ENCODE measurements around the gene CELF5.
"Not testable (repeated sequence)": the region's sequence is repeated elsewhere in the genome, so short reads cannot be mapped to it uniquely, and the experiment has no call there.

Gene CELF5

DNA sequence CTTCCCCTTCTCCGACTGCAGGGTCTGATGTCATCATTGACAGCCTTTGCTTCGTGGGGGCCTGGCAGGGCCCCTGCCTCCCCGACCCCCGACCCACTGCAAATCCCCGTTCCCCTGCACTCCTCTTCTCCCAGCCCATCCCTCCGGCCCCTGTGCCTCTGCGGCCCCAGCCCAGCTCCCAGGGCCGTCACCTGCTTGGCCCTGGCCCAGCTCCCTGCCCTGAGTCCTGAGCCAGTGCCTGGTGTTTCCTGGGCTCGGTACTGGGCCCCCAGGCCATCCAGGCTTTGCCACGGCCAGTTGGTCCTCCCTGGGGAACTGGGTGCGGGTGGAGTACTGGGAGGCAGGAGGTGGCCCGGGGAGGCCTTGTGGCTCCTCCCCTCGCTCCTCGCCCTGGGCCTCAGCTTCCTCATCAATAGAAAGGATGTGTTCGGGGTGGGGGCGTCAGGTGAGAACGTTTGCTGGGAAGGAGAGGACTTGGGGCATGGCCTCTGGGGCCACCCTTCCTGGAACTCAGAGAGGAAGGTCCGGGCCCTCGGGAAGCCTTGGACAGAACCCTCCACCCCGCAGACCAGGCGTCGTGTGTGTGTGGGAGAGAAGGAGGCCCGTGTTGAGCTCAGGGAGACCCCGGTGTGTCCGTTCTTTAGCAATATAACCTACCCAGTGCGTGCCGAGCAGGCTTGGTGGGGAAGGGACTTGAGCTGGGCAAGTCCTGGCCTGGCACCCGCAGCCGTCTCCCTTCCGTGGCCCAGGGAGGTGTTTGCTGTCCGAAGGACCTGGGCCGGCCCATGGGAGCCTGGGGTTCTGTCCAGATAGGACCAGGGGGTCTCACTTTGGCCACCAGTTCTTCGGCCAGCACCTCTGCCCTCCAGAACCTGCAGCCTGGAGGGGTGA, 15.9 kb upstream of the CELF5 start:
- DNase-seq: no peak

DNA sequence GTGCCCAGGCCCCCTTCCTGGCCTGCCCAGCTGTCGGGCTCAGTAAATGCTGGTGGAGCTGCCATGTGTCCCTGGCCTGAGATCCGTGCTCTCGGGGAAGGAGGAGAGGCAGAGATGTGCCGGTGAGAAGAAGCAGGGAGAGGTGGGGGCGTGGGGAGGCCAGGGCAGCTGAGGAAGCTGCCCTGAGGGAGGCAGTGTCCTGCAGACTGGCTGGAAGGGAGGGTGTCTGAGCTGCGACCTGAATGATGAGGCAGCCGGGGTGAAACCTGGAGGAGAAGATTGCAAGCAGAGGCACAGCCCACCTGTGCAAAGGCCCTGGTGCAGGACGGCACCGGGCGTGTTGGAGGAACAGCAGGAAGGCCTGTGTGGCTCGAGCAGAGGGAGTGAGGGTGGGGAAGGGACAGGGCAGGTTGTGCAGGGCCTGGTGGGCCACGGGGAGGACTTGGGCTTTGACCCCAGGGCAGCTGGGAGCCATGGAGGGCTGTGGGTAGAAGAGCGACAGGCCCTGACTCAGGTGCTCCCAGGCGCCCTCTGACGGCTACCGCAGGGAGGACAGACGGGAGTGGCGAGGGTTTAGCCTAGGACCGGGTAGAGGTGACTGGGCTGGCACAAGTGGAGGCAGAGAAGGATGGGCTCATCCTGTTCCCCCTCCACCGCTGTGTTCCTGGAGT, 14.0 kb upstream of the CELF5 start:
- DNase-seq: peak; percentile 16 to 34

DNA sequence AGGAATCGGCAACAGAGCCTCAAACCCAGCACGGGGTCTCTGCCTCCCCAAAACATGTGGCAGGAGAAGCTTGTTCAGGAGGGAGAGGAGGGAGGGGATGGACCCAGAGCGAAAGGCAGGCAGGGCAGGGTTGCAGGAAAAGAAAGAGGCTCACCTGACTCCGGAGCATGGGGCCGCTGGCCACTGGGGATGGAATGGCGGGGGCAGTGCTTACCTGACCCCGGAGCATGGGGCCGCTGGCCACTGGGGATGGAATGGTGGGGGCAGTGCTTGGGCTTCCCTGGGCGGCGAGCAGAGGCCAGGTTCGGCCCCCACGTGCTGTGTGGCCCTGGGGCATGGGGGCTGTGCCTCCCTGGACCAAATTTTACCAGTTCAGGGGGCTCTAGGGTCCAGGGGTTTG, 13.3 kb upstream of the CELF5 start:
- no peak for DNase-seq

DNA sequence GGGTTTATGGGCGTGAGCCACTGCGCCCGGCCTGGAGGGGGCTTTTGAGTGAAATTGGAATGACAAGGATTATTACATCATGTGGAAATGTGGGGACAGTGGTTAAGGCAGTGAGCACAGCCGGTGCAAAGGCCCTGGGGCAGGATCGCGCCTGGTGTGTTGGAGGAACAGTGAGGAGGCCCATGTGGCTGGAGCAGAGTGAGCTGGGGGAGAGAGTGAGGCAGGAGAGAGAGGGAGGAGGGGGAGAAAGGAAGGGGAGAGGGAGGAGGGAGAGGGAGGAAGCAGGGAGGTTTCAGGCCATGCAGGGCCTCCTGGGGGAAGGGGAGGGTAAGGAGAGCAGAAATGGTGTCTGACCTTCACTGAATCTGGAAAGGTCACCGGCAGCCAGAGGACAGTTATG, 11.3 kb upstream of the CELF5 start:
- DNase-seq: no peak

- DNase-seq: no peak
Observed at GRCh38 chr19:3216874-3217273, 7.6 kb upstream of the CELF5 start.

DNA sequence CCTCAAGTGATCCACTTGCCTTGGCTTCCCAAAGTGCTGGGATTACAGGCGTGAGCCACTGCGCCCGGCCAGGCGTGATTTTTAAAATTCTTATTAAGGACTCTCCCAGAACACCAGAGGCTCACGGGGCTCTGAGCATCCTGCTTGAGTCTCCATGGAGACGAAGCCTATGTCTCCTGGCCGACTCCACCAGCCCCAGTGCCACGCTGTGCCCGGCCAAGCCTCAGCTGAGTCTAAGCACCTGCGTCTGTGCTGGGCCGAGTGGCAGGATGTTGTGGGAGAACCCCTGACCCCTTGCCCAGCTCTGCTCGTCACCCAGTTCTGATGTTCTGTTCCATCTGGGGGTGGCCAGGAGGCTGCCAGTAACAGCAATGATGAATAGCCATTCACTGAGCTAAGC, 3.9 kb upstream of the CELF5 start:
- no peak for DNase-seq

- not testable (repeated sequence) for DNase-seq
Observed at GRCh38 chr19:3221576-3221975, 2.9 kb upstream of the CELF5 start.

DNA sequence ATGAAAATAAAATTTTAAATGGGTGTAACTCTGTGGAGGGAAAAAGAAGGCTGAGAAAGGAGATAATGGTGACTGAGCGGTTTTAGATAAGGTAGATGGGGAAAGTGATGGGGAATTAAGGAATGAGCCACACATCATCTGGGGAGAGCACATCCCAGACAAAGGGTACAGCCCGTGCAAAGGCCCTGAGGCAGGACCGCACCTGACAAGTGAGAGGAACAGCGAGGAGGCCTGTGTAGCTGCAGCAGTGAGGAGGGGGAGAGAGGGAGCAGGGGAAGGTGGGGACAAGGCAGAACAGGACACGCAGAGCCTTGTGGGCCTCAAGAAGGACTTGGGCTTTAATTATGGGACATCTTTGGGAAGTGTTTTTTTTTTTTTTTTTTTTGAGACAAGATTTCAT, 1.8 kb upstream of the CELF5 start:
- DNase-seq: no peak

DNA sequence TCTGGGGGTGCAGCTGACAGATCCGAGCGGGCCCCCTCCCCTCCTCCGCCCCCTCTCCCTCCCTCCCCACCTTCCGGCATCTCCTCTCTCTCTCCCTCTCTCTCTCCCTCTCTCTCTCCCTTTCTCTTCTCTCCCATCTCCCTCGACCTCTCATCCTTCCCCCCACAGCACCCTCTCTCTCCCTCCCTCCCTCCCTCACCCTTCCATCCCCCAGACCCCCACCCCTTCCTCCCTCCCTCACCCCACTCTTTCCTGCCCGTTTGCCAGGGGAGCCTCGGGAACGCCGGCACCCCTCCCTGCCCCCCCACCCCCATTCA, 666 bp downstream of the CELF5 start:
- DNase-seq: no peak

- DNase-seq: no peak
Observed at GRCh38 chr19:3225677-3226093, 1.2 kb downstream of the CELF5 start.

- no peak for DNase-seq
Observed at GRCh38 chr19:3227054-3227626, 2.7 kb downstream of the CELF5 start.

DNA sequence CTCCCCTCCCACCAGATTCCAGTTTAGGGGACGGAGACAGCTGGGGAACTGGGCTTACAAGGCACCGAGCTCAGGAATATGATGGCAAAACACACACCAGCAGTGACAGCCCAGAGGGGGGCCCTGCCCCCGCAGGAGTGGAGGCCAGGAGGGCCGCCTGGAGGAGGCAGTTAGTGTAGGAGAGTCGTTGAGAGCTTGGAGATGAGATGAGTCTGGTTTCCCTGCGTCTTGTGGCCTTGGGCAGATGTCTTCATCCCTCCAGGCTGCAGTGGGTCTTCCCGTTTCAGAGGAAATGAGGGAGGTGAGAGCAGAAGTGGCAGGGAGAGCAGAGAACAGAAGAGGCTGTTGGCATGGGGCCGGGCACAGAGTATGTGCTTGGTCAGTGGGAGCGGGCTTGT, 4.9 kb downstream of the CELF5 start:
- no peak for DNase-seq

GRCh38 chr19:3229888-3230496, 5.5 kb downstream of the CELF5 start:
- no peak for DNase-seq

DNA sequence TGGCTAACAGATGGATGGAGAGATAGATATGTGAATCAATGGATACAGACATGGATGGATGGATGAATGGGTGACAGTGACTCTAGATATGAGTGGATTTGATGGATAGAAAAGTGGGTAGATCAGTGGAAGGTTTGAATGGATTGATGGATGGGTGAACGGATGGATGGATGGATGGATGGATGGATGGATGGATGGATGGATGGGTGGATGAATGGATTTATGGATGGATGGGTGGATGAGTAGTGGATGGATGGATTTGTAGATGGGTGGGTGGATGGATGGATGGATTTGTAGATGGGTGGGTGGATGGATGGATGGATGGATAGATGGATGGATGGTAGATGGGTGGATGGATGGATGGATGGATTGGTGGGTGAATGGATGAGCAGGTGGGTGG, 6.8 kb downstream of the CELF5 start:
- no peak for DNase-seq

DNA sequence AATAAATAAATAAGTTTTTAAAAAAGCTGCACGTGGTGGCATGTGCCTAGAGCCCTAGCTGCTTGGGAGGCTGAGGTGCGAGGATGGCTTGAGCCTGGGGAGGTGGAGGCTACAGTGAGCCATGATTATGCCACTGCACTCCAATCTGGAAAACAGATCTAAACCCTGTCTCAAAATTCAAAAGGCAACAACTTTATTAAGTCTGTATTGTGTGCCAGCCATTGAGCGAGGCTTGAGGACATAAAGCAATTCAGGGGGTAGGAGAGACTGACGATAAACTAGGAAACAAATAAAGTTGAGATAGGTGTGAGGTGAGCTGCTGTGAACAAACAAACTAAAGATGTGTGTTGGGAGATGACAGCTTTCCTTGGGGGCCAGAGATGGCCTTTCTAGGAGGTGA, 8.7 kb downstream of the CELF5 start:
- DNase-seq: no peak

DNA sequence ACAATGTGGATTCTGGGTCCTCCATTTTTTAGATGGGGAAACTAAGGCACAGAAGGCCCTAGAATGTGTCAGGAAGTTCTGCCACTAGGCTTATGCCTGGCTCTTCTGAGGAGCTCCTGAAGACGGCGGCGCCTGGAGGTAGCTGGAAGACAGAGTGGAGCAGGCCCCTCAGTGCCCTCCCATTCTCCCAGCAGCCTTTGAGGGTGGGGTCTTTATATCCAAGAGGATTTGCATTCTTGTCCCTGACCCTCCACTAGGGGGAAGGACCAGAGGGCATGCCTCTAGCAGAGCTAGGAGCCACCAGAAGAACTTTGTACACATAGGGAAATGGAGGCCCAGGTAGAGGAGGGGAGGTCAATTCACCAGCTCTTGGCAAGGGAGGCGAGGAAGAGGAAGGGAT, 9.4 kb downstream of the CELF5 start:
- no peak for DNase-seq

GRCh38 chr19:3234800-3235199, 10.3 kb downstream of the CELF5 start:
- no peak for DNase-seq

- DNase-seq: not testable (repeated sequence)
Observed at GRCh38 chr19:3235604-3236003, 11.1 kb downstream of the CELF5 start.

- DNase-seq: no peak
Observed at GRCh38 chr19:3236272-3236671, 11.8 kb downstream of the CELF5 start.

GRCh38 chr19:3238066-3238561, 13.7 kb downstream of the CELF5 start:
- DNase-seq: no peak

DNA sequence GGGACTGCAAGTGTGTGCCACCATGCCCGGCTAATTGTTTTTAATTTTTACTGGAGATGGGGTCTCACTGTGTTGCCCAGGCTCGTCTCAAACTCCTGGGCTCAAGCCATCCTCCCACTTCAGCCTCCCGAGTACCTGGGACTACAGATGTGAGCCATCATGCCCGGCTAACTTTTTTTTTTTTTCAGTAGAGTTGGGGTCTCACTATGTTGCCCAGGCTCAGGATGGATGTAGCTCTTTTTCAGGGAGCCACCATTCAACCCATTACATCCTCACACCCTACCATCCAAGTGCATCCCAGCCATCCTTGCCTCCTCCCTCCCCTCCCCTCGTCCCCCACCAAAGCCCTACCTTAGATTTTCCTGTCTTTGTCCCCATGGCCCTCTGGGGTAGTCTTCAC, 14.9 kb downstream of the CELF5 start:
- no peak for DNase-seq

DNA sequence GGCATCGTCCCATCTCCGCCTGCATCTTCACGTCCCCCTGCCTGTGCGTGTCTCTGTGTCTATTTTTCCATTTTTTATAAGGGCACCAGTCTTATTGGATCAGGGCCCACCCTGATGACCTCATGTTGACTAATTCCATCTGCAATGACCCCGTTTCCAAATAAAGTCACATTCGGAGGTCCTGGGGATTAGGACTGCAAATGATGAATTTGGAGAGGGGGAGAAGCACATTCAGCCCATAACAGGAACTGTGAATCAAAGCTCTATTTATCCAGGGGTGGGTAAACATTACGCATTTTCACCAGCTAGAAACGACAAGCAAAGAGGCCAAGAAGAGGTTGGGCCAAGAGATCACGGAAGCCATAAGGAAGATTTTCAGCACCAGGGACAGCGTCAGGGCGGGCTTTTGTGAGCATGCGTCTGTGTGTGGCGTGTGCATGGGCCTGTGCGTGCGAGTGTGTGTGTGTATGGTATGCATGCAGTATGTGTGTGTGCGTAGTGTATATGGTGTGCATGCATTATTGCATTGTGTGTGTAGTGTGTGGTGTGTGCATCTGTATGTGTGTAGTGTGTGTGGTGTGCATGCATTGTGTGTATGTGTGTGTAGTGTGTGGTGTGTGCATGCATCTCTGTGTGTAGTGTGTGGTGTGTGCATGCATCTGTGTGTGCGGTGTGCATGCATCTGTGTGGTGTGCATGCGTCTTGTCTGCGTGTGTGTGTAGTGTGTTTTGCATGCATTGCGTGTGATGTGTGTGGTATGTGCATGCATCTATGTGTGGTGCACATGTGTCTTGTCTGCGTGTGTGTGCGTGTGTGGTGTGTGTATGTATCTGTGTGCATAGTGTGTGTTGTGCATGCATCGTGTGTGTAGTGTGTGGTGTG, 19.6 kb downstream of the CELF5 start:
- no peak for DNase-seq

GRCh38 chr19:3245050-3245449, 20.6 kb downstream of the CELF5 start:
- no peak for DNase-seq
